H1 (cell line): ENCODE measurements around the gene TCERG1L.

Experiments
- CEBPB ChIP-seq: IDR thresholded peaks from 2 replicates; pipeline ENCODE4 v1.6.1; 2012; ENCODE audit warnings: low read depth, low read length
- EP300 ChIP-seq, 2 experiments: IDR thresholded peaks; 1 replicate in 1 of 2; 2 replicates in 1 of 2; pipeline ENCODE4 v1.6.1; 2011 to 2012; ENCODE audit warnings: low read depth in 2 of 2, low read length in 2 of 2, mild to moderate bottlenecking in 2 of 2, borderline replicate concordance in 1 of 2, inconsistent platforms in 1 of 2, moderate library complexity in 1 of 2
- EZH2 ChIP-seq: fragments of 200-600 bp; sonication (generic); IDR thresholded peaks from 2 replicates; pipeline ENCODE4 v1.7.1; 2012; ENCODE audit warnings: low read depth, mild to moderate bottlenecking, moderate library complexity, low read length, inconsistent platforms; ENCODE audit not compliant: severe bottlenecking
- HDAC6 ChIP-seq: IDR thresholded peaks from one replicate; pipeline ENCODE4 v1.7.1; 2012; ENCODE audit warnings: low read depth, mild to moderate bottlenecking, inconsistent platforms, low read length, moderate library complexity
- JUN ChIP-seq: IDR thresholded peaks from 2 replicates; pipeline ENCODE4 v1.6.1; 2011; ENCODE audit warnings: low read depth, mild to moderate bottlenecking, improper control_type of control experiment, low read length
- POLR2A ChIP-seq, 2 experiments: IDR thresholded peaks; 1 replicate in 1 of 2; 2 replicates in 1 of 2; pipeline ENCODE4 v1.6.1; 2011; ENCODE audit warnings: low read depth in 2 of 2, low read length in 2 of 2, mild to moderate bottlenecking in 2 of 2; ENCODE audit errors: control extremely low read depth in 1 of 2
- RAD21 ChIP-seq, 2 experiments: IDR thresholded peaks in 1 of 2; conservative IDR thresholded peaks in 1 of 2; 2 replicates each; pipeline ENCODE4 v1.6.1; 2011; ENCODE audit warnings: low read depth in 2 of 2, low read length in 2 of 2, improper control_type of control experiment in 1 of 2, inconsistent platforms in 1 of 2, mild to moderate bottlenecking in 1 of 2, moderate library complexity in 1 of 2
- RNF2 ChIP-seq: fragments of 200-900, 300-1000 bp; sonication (generic); IDR thresholded peaks from 2 replicates; pipeline ENCODE4 v1.7.1; 2016; ENCODE audit warnings: borderline replicate concordance, low read depth, mild to moderate bottlenecking, antibody characterized with exemption, low read length; ENCODE audit not compliant: poor library complexity, severe bottlenecking; ENCODE audit errors: missing control alignments
- SUZ12 ChIP-seq: fragments of 200-600 bp; sonication (generic); IDR thresholded peaks from 2 replicates; pipeline ENCODE4 v1.6.1; 2012; ENCODE audit warnings: mild to moderate bottlenecking, inconsistent platforms, low read length, moderate library complexity, mixed read lengths
- TF ChIP-seq, protein P1 (sequence below), 3 experiments: IDR thresholded peaks; 1 replicate in 2 of 3; 2 replicates in 1 of 3; pipeline versions ENCODE4 v1.5.1 to v1.6.1; 2011; ENCODE audit warnings: low read length in 3 of 3, mild to moderate bottlenecking in 3 of 3, inconsistent platforms in 2 of 3, low read depth in 1 of 3, moderate library complexity in 1 of 3; ENCODE audit not compliant: insufficient read depth in 1 of 3; ENCODE audit errors: control extremely low read depth in 1 of 3

DNA sequence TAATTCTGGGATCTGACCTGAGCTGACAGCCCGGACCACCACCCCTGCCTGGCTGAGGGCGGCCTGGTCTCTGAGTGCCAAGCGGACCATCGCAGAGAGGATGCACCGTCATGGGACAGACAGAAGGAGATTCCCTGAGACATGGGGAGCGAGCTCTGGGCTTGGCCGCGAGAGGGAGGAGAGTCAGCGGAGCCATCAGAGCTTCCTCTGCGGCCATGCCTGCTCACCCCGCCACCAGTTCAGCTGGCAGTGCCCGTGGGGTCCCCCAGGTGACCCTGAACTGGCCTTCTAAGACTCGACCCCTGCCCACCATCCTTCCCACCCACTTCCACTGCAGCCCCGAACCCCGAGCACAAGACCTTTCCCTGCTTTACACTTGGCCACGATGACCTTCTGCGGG, 152.8 kb downstream of the TCERG1L start:
- no peak for TF ChIP-seq CEBPB
- no peak for TF ChIP-seq RNF2
- TF ChIP-seq SUZ12 = no peak
- TF ChIP-seq, protein P1, sequence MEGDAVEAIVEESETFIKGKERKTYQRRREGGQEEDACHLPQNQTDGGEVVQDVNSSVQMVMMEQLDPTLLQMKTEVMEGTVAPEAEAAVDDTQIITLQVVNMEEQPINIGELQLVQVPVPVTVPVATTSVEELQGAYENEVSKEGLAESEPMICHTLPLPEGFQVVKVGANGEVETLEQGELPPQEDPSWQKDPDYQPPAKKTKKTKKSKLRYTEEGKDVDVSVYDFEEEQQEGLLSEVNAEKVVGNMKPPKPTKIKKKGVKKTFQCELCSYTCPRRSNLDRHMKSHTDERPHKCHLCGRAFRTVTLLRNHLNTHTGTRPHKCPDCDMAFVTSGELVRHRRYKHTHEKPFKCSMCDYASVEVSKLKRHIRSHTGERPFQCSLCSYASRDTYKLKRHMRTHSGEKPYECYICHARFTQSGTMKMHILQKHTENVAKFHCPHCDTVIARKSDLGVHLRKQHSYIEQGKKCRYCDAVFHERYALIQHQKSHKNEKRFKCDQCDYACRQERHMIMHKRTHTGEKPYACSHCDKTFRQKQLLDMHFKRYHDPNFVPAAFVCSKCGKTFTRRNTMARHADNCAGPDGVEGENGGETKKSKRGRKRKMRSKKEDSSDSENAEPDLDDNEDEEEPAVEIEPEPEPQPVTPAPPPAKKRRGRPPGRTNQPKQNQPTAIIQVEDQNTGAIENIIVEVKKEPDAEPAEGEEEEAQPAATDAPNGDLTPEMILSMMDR (IDR thresholded peaks at IDR 0.05; ENCODE audit: control extremely low read depth in 1 of 3, insufficient read depth in 1 of 3, low read depth in 1 of 3, low read length in 3 of 3) = no peak
- TF ChIP-seq JUN = no peak
- TF ChIP-seq HDAC6 = no peak
- TF ChIP-seq EP300 (IDR thresholded peaks at IDR 0.05; ENCODE audit: borderline replicate concordance in 1 of 2, low read depth in 2 of 2, low read length in 2 of 2) = no peak
- no peak for TF ChIP-seq EZH2
- TF ChIP-seq POLR2A (IDR thresholded peaks at IDR 0.05; ENCODE audit: control extremely low read depth in 1 of 2, low read depth in 2 of 2, low read length in 2 of 2) = no peak
- TF ChIP-seq RAD21 (IDR thresholded peaks at IDR 0.05 in 1 of 2, conservative IDR thresholded peaks at IDR 0.05 in 1 of 2; ENCODE audit: low read depth in 2 of 2, low read length in 2 of 2) = no peak
